Cerebellar nuclear complex (tissue), 1 donor: ENCODE results near the gene MRPL40.
"Not testable (repeated sequence)": the region's sequence is repeated elsewhere in the genome, so short reads cannot be mapped to it uniquely, and the experiment has no call there.

ENCODE experiments used
- DNase-seq, 2 experiments: peaks; one replicate each; lab custom pipeline; 2025; lab: John Stamatoyannopoulos, UW

MRPL40 gene

GRCh38 chr22:19442166-19442565, 9.8 kb downstream of the MRPL40 start:
- no peak for DNase-seq

- DNase-seq, result no peak
Observed at GRCh38 chr22:19443544-19444211, 11.3 kb downstream of the MRPL40 start.

DNA sequence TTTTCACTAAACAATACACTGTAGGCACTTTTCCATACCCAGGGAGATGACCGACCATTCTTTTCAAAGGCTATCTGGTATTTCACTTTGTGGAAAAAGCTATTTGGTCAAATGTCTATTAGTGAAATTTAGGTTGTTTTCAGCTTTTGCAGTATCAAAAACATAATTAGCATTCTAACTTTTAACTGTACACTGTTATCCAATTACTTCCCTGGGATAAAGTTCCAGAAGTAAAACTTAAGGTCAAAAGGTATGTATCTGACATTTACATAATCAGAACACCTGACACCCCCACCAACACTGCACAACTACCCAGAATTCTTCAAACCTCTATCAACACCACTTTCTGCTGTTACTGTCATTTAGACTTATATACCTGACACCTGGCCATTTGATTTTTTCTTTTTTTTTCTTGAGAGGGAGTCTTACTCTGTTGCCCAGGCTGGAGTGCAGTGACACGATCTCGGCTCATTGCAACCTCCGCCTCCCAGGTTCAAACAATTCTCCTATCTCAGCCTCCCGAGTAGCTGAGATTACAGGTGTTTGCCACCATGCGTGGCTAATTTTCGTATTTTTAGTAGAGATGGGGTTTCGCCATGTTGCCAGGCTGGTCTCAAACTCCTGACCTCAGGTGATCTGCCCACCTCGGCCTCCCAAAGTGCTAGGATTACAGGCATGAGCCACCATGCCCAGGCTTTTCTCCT, 13.1 kb downstream of the MRPL40 start:
- not testable (repeated sequence) for DNase-seq

- no peak for DNase-seq
Observed at GRCh38 chr22:19446603-19447329, 14.4 kb downstream of the MRPL40 start.

- peak; percentile 60 to 85 for DNase-seq
Observed at GRCh38 chr22:19447330-19448075, 15.2 kb downstream of the MRPL40 start, which contains the start of gene C22orf39. Gene C22orf39 (minus strand): TSS chr22:19447711. CDS start chr22:19447688, 23 bp downstream.

GRCh38 chr22:19448076-19448607, 15.8 kb downstream of the MRPL40 start:
- peak in 1 of 2 experiments; percentile 40 for DNase-seq

- no peak for DNase-seq
Observed at GRCh38 chr22:19448739-19449421, 16.5 kb downstream of the MRPL40 start.

DNA sequence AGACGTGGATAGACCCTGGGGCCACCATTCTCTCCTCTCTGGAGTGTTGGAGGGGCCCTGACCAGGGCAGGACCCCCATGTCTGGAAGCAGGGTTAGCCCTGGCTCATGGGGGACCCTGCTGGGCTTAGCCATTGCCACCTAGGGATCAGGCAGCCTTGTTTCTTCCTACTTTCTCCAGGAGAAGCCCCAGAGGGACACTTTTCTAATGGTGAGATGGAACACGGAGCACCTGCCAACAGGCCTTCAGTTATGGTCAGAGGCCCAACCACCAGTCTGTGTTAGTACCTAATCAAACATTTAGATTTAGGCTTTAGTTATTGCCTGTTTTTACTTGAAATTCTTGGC, 17.1 kb downstream of the MRPL40 start:
- DNase-seq, result no peak

- DNase-seq, result no peak
Observed at GRCh38 chr22:19450363-19451175, 18.2 kb downstream of the MRPL40 start.

DNA sequence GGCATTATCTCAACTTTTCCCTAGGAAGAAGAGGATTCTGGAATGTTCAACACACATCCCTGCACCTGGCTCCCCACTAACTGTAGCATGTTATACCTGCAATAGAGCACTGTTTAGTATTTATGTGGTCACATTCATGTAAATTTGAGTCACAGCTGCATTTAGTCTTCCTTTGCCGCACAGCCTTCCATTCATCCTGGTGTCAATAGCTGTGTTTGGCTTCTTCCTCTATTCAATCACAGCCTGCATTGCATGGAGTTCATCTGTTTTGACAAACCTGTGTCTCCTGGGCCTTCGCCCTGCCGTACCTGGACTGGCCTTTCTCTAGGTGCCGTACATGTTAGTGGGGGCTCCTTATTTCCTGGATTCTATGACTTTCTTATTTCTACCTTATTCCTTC, 19.2 kb downstream of the MRPL40 start:
- no peak for DNase-seq

DNA sequence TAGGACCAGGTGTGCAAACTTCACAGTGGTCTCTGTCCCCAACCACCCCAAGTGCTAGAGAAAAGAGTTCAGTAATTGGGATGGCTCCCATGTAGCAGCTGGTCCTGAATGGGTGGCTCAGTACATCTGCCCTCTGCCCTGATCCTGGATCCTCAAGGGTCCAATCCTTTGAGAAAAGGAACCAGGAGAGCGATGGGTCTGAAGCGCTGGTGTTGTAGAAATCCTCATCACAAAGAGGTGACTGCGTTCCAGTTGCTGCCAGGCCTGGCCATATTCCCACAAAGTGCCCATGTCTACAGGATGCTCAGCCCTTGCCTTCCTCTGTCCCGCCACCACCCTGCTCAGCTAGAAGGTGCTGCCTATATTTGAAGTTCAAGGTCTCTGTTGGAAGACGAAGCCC, 21.4 kb downstream of the MRPL40 start:
- no peak for DNase-seq

- no peak for DNase-seq
Observed at GRCh38 chr22:19454156-19454555, 21.8 kb downstream of the MRPL40 start.

DNA sequence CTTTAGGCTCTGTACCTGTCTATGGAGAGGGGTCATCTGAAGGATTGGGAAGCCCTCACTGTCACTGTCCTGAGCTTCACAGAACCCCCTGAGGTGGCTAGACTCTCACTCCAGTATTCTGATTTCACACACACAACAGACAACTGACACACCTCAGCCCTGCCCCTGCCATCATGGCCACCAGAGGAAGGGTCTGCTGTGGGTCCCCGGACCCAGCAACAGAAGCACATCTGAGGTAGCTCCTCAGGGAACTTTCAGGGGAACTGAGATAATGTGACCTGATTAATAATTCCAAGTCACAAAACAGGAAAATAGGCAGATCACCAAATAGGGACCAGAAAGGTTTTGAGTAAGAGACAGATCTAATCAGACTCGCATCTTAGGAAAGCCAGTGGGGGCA, 22.7 kb downstream of the MRPL40 start:
- DNase-seq, result no peak

GRCh38 chr22:19455585-19456370, 23.4 kb downstream of the MRPL40 start:
- DNase-seq, result no peak

- DNase-seq, result no peak
Observed at GRCh38 chr22:19456541-19456940, 24.2 kb downstream of the MRPL40 start.

- DNase-seq, result no peak
Observed at GRCh38 chr22:19457828-19458428, 25.6 kb downstream of the MRPL40 start.

- DNase-seq, result no peak
Observed at GRCh38 chr22:19460036-19460435, 27.7 kb downstream of the MRPL40 start.

- no peak for DNase-seq
Observed at GRCh38 chr22:19461506-19461905, 29.2 kb downstream of the MRPL40 start.

GRCh38 chr22:19463008-19463407, 30.7 kb downstream of the MRPL40 start:
- no peak for DNase-seq
